ENCODE data around the gene FNBP1L. TPM values are rescaled to one million over a fixed set of nuclear protein-coding genes. Genes with fewer than 3 reads are reported as not detected.

The FNBP1L gene
- total RNA-seq, 1 donor from 2014 or later, result 37.0 TPM

DNA sequence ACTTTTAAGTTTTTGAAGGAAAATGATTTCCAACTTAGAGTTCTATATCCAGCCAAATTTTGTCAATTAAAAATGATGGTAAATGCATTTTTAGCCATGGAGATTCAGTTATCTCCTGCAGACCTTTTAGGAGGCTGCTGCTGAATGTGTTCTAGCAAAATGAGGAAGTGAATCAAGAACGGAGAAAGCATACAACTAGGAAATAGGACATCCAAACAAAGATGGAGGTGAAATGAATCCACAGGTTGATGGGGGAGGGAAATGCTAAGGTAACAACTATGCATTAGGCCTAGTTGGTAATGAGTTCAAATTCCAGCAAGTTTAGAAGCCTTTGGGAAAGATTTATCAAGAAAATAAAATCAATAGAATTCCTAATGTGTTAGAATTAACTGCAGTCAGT, 80.5 kb downstream of the FNBP1L start:
- no peak for DNase-seq (ENCODE audit: low read depth in 2 of 2)

DNA sequence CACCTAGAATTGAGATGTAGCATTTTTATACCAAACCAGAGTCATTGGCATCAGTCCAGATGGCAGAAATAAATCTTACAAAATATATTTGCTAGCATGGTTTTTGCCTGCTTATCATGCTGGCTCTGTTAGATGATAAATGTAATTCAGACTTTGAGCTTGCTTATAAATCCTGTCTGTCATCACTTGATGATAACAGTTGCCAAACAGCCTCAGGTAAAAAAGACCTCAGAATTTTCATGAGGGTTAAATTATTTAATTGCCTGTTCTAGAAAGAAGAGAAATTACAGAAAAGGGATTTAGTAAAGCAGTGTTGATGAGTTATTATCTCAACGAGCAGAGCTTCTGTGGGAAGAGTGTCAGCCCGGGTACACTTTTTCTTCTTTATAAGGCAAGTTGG, 83.3 kb downstream of the FNBP1L start:
- no peak for DNase-seq (ENCODE audit: low read depth in 2 of 2)

DNA sequence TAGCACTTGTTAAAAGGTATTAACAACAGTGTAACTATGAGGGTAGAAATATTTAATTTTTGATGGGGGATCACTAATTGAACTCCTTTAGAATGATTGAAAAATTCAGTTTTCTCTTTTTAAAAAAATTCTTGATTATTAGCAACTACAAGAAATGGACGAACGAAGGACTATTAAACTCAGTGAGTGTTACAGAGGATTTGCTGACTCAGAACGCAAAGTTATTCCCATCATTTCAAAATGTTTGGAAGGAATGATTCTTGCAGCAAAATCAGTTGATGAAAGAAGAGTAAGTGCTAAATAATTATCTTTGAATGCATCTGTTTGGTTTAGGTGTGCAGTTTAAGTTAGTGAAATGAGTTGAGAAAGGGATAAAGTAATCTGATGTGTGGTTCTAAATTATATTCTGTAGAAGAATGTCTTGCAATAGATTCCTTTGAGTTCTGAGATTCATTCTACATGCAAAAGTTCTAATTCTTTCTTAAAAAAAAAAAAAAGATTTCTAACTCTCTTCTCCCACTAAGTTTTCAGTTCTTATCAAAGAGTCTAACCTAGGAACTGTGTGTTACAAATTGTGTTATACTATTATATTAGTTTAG, 85.0 kb downstream of the FNBP1L start:
- no peak for DNase-seq (ENCODE audit: low read depth in 2 of 2)

DNA sequence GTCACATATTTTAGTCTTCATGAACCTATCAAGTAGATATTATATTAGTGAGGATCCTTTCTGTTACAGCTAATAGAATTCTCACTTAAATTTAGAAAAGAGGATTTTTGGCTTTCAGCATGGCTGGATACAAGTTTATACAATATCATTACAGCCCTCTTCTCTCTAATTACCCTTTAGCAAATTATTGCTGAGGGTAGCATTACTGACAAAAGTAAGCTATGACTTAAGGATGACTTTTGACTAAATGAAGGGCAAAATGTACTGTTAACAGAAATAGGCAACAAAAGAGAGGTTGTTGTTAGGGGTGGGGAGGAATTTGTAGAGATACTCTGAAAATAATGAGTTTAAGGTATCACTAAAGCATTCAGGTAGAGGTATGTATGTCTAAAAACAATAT, 85.8 kb downstream of the FNBP1L start:
- DNase-seq (ENCODE audit: low read depth in 2 of 2), result no peak

DNA sequence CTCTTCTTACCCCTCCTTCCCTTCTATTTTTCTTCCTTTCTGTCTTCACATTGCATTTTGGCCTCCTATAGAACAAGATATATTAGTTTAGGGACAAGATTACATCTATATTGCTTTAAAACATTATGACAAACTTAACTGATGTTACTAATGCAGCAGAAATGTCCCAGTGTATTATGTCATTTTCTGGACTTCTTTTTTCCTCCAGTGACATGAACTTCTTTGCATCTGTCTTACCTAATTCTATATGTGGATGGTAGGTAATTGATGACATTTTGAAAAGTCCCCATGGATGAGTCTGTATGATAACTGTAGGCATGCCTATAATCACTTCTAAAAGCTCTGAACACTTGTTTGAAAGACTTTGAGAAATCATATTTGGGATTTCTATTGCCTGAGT, 89.5 kb downstream of the FNBP1L start:
- DNase-seq (ENCODE audit: low read depth in 2 of 2), result no peak

DNA sequence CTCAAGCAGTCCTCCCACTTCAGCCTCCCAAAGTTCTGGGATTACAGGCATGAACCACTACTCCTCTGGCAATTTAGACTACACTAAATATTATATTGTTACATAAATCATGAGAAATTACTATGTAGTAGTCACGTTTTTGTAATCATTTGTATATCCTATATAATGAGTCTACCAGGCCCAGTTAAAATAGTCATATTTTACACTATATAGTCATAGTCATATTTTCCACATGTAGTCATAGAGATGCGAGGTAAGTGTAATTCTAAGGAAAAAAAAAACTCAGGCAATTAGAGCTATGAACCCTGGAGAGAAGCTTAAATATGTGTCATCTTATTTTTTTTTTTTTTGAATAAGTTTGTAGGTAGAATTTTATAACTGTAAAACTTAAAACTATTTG, 90.0 kb downstream of the FNBP1L start:
- DNase-seq (ENCODE audit: low read depth in 2 of 2), result no peak

DNA sequence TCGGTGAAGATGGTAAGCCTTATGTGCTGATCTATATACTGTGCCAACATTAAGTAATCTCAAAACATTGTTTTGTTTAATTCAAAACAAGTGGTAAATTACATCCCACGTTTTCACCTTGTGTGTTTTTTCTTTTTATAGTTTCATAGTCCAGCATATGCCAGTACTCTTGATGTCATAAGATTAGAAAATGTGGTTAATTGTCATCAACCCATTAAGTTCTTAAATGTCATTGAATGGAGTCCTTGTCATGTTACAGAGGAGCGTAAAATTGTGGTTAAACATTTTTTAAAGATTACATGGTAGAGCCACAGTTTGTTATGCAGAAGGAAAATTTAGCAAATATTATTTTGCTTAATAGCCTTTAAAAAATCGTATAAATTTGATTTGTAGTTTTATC, 93.1 kb downstream of the FNBP1L start:
- DNase-seq (ENCODE audit: low read depth in 2 of 2), result no peak

DNA sequence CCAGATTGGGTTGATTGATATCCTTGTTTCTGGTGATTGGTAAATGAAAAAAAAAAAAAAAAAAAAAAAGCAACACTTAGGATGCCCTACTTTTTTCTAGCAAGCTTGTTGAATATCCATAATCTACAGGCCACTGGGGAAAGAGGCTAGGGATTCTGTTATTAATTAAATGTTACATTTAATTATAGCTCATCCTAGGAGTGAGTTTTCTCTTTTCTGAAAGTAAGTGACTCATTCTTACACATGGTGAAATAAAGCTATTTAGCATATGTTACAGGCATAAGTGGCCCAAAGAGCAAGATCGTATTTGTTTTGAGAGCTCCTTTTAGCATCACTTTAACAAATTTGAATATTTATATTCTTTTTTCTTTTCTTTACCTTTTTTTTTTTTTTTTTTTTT, 94.5 kb downstream of the FNBP1L start:
- no peak for DNase-seq (ENCODE audit: low read depth in 2 of 2)

DNA sequence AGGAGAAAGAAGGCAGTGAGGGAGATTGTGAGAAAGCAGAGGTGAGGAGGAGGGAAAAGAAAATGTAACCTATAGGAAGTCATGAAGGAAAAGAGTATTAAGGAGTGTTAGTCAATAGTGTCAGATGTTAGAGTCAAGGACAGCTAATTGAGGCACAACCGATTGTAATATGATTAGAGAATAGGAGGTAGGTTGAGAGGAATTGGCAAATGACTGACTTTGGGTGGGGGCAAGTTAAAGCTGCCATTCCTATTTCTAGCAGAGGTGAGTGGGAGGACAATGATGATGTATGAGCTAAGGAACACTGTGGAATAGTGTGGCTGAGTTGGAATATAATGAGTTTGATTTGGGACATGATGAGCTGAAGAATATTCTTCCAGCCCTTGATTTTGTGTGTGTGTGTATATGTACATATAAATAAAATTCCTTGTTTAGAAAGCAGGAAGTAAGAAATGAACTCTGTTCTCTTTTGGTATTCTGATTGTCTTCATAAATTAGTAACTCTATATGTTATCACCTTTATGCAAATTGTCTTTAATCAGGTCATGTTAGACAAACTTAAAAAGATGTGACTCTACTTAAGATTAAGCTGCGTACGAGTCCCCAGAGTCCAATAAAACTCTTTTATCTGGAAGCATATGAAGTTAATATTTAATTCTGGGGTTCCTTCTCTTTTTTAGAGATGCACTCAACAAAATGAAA, 98.4 kb downstream of the FNBP1L start:
- no peak for DNase-seq (ENCODE audit: low read depth in 2 of 2)

DNA sequence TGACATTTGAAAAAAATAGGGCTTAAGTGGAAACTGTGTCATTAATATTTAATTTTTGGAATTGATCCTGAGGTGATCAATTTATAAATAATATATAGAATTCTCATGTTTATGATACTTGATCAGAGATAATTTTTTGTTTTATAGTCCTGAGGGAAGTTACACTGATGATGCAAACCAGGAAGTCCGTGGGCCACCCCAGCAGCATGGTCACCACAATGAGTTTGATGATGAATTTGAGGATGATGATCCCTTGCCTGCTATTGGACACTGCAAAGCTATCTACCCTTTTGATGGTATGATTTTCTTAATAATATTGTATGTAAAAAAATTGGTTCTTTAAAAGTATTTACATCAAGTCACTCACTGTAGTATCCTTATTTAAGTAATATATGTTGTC, 101.2 kb downstream of the FNBP1L start:
- DNase-seq (ENCODE audit: low read depth in 2 of 2), result no peak

DNA sequence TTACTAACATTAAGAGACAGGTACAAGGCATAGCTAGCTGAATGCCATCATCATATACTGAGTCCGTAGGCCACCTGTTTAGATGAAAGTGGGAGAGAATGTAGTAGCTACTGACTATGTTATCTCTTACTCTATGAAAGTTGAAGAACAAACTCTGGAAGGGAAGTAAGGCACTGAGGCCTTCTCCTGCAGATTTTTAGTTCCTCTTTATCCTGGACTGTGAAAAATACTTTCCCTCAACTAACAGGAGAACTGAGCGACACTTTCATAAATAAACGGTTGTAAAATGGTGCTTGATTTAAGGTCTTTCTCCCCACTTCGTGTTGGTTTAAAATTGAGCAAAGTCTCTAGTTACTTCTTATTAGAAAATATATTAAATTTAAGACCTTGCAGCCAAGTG, 101.9 kb downstream of the FNBP1L start:
- DNase-seq (ENCODE audit: low read depth in 2 of 2), result no peak

DNA sequence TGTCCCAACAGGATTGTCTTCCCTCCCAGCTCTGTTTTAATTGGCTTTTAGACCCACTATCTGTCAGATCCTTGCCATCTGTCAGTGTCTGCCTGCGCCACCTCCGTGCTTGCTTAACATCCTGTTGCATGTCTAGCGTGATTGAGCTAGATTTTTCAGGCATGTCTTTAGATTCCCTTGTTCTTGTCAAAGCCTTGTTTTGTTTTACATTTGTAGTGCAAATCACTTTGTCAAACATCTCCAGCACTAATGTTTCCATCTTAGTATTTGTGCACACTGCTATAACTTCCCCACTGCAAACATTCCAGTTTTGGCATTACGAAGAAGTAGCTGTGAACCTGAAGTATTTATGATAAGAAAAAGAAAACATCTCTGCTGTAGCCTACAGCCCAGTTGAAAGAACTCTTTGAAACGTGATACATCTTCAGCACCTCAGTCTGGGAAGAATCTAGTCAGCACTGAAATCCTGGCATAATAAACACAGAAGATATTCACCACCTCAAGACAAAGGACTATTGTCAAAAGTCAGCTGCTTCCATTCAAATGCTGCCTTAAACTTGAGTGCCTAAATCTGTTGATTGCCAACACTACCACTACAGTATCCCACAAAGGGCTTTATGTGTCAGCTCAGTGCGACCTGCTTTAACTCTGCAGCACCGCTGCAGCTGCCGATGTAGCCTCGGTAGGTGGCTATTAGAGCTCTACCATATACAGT, 105.0 kb downstream of the FNBP1L start:
- DNase-seq (ENCODE audit: low read depth in 2 of 2), result peak in 1 of 2 donors; percentile 72

DNA sequence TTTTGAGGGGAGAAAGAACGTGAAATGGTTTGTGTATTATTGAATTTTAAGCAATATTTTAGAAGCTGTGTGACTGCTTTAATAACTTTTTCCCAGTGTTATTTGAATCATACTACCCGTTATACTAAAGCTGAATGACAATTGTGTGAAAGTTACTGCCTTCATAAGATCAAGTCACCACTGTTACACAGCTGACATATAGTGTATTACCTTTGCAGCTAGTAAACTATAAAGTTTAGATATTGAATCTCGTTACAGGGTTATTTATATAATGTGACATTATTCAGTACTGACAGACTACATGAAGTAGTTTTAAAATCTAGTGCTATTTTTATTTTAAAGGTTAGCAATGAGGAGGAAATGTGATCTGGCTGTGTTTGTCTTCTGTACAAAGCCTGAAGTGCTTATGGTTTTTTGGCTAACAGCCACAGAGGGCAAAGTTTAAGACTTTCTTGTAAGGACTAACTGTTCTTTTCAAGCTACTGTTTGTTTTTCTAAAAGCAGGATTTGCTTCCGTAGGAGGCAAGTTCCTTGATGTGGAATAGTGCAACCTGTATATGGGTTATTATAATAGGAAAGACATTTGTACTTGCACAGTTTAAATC, 106.1 kb downstream of the FNBP1L start:
- peak in 1 of 2 donors; percentile 84 for DNase-seq (ENCODE audit: low read depth in 2 of 2)

DNA sequence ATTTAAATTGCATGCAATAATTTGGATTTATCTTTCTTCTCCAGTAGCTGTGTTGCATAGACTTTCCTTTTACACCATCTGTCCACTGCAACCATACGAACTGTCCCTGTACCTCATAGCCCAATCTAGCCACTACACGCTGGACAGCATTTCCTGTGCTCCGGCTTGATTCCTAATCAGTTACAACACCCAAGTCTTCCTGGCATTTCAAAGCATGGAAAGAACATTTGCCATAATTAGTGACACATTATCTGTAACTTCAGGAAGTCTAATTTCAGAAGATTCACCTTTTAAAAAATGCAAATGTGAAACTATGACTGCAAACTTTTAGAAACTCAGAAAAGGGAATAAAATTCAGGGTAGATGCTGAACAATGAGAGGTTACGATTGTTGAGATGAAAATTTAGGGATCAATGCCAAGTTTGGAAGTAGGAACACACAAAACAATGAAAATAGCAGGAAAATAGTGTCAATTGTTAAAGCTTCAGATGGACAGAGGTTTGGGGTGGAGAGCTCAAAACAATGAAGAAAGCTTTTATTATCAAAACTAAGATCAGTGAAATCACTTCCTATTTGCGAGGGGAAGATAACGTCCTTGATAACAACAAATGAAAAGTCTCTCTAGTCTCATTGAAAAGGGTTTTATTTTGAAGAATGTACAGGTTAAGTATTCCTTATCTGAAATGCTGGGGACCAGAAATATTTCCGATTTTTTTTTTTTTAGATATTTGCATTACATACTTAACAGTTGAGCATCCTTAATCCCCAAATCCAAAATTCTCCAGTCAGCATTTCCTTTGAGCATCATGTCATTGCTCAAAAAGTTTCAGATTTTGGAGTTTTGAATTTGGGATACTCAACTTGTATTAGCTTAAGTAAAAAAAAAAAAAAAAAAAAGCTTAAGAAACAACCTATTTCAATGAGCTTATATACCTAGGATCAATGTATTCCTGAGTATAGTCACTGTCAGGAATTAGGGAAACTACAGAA, 107.3 kb downstream of the FNBP1L start:
- DNase-seq (ENCODE audit: low read depth in 2 of 2), result peak; percentile 43 to 79

DNA sequence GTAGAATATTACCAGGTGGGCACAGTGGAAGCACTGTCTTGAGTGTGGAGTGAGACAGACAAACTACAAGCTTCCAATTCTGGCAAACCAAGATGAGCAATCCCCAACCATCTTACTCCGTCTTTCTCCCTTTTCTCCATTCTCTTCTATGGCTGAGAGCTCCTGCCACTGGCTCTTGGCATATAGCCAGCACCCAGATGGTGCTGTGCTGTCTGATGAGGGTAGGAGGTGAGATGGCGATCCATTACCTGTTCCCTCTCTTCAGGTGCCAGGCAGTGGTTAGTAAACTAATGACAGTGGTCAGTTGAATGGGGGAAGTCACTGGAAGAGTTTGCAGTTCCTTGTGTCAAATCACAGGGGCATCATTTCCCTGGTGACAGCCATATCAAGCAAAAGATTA, 108.4 kb downstream of the FNBP1L start:
- no peak for DNase-seq (ENCODE audit: low read depth in 2 of 2)

DNA sequence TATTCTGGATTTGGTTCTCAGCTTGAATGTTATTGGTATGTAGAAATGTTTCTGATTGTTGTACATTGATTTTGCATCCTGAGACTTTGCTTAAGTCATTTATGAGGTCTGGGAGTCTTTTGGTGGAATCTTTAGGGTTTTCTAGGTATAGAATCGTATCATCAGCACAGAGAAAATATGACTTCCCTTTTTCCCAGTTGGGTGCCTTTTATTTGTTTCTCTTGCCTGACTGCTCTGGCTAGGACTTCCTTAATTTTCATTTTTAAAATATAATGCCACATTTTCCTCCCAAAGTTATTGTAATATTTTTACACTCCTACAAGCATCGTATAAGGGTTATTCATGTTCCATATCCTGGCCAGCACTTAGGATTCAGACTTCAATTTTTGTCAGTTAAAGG, 111.1 kb downstream of the FNBP1L start:
- no peak for DNase-seq (ENCODE audit: low read depth in 2 of 2)

DNA sequence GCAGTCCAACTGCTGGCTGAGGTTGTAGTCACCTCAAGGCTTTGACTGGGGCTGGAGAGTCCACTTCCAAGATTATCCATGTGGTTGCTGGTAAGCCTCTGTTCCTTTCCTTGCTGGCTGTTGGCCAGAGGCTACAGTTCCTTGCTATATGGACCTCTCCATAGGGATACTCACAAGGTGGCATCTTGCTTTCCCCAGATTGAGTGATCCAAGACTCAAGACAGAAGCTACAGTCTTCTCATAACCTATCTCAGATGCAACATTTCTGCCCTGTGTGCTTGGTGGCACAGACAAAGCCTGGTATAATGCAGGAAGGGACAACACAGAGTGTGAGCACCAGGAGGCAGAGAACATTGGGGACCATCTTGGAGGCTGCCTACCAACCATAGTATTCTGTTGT, 111.8 kb downstream of the FNBP1L start:
- no peak for DNase-seq (ENCODE audit: low read depth in 2 of 2)

DNA sequence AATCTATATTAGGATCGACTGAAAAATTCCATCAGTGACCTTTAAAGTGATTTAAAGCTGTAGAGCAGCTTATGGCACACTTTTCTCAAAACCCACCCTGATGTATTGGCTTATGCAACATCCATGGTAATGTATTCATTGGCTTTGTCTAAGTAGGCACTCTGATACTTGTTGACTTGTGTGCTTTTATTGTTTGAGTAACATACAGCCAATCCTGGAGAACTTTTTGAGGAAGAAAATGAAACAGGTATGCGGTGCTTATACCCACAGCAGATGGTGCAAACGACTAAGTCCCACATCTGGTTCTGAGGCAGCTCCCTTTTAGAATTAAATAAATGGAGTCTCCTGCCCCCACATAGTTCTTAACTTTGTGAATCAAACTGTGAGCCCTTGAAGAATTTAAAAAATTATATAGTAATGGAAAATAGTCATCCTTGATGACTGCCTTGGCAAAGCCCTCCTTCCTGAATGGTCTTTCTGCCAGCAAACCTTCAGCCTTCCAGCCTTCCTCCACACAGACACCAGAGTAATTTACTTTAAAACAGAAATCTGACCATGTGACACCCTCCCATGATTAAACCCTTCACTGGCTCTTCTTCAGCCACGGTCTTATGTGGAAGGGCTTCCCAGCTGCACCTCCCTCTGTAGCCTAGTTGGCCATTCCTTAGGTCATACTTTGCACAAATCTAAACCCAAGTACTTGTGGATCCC, 117.7 kb downstream of the FNBP1L start:
- DNase-seq (ENCODE audit: low read depth in 2 of 2), result no peak

DNA sequence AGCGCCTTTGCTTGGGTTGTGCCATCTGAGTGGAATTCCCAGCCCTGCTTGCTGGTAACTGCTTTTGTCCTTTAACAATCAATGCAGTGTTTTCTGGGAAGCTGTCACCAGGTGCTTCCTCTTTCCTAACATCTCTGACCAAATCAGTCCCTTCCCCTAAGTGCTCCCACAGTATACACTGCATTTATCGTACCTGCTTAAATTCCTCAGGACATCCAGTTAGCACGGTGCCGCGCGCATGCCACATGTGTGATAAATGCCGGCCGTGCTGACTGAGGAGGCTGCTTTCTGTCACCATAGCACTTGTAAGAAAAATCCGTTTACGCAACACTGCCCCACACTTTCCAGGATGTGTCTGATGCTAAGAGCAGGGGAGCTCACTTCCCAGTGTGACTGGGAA, 118.3 kb downstream of the FNBP1L start:
- peak; percentile 61 to 71 for DNase-seq (ENCODE audit: low read depth in 2 of 2)

DNA sequence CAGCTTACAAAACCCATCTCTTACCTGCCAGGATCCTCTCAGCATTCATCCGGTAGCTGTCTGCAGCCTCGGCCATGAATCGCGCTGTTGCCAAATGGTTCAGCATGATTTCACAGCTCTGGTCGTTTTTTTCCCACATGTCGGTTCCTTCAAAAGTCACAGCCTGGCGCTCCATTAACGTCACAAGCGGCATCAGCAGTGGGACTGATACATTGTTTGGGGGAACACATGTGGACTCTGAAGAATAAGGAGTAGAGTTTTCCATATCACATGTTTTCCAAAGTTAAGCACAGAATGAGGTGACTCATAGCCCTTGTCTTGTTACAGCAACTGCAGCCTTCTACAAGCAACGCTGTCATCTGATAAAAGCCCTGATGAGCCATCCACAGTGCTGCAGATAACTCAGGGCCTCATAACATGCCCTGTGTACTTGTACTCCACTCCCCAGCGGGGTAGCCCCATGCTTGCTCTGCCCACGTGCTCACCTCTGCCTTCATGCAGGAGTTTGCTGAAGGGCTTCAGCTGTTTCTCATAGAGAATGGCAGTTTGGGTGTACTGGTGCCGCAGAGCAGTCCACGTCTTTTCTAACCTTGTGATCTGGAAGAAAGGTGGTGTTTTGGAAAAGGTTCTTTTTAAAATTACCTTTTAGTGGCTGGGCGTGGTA, 119.5 kb downstream of the FNBP1L start:
- DNase-seq (ENCODE audit: low read depth in 2 of 2), result peak in 1 of 2 donors; percentile 83
